ENCODE measurements around the gene CNN2.

CNN2 gene

GRCh38 chr19:1049106-1049505, 22.7 kb downstream of the CNN2 start:
- DNase-seq (ENCODE audit: low read depth in 2 of 2): no peak

GRCh38 chr19:1049800-1050199, 23.4 kb downstream of the CNN2 start:
- DNase-seq (ENCODE audit: low read depth in 2 of 2): no peak

GRCh38 chr19:1050989-1051788, 24.8 kb downstream of the CNN2 start:
- DNase-seq (ENCODE audit: low read depth in 2 of 2): no peak

- no peak for DNase-seq (ENCODE audit: low read depth in 2 of 2)
Observed at GRCh38 chr19:1051791-1052190, 25.4 kb downstream of the CNN2 start.

GRCh38 chr19:1052349-1052975, 26.1 kb downstream of the CNN2 start:
- DNase-seq (ENCODE audit: low read depth in 2 of 2): no peak

- DNase-seq (ENCODE audit: low read depth in 2 of 2): no peak
Observed at GRCh38 chr19:1053176-1054101, 27.0 kb downstream of the CNN2 start.

GRCh38 chr19:1054102-1055027, 28.0 kb downstream of the CNN2 start:
- DNase-seq (ENCODE audit: low read depth in 2 of 2): no peak

- DNase-seq (ENCODE audit: low read depth in 2 of 2): no peak
Observed at GRCh38 chr19:1055028-1055425, 28.6 kb downstream of the CNN2 start.

GRCh38 chr19:1055886-1056620, 29.6 kb downstream of the CNN2 start:
- DNase-seq (ENCODE audit: low read depth in 2 of 2): no peak

GRCh38 chr19:1057176-1057855, 30.9 kb downstream of the CNN2 start:
- no peak for DNase-seq (ENCODE audit: low read depth in 2 of 2)

GRCh38 chr19:1058112-1058511, 31.7 kb downstream of the CNN2 start:
- no peak for DNase-seq (ENCODE audit: low read depth in 2 of 2)

- DNase-seq (ENCODE audit: low read depth in 2 of 2): no peak
Observed at GRCh38 chr19:1060689-1061088, 34.3 kb downstream of the CNN2 start.

GRCh38 chr19:1061987-1062386, 35.6 kb downstream of the CNN2 start:
- DNase-seq (ENCODE audit: low read depth in 2 of 2): no peak

- no peak for DNase-seq (ENCODE audit: low read depth in 2 of 2)
Observed at GRCh38 chr19:1062387-1063029, 36.1 kb downstream of the CNN2 start.

GRCh38 chr19:1063030-1063908, 36.9 kb downstream of the CNN2 start:
- peak in 1 of 2 donors; percentile 64 for DNase-seq (ENCODE audit: low read depth in 2 of 2)

- DNase-seq (ENCODE audit: low read depth in 2 of 2): no peak
Observed at GRCh38 chr19:1063909-1064660, 37.7 kb downstream of the CNN2 start.

All from stimulated activated CD8-positive, alpha-beta memory T cell treated with anti-CD3 and anti-CD28 coated beads, Interleukin-15, amount 100 ng/mL, for 48 hours (primary cell).